ENCODE results near the gene CT45A8. TPM values are rescaled to one million over a fixed set of nuclear protein-coding genes. Genes with fewer than 3 reads are reported as not detected.
"Not testable (repeated sequence)": the region's sequence is repeated elsewhere in the genome, so short reads cannot be mapped to it uniquely, and the experiment has no call there.

Gene CT45A8
- total and polyA plus RNA-seq, 2 donors (not counting 1 experiment from before 2014, with no cell fraction given): not detected

GRCh38 chrX:135819912-135820311 is 34.4 kb downstream of the CT45A8 start, which contains the start of gene CT45A2:
Gene CT45A2, minus strand, starts transcription at chrX:135820012. Its CDS starts 3,747 bp downstream, at chrX:135816265.
- H4K20me1 ChIP-seq (ENCODE audit: control insufficient read depth, insufficient read depth, low read length, poor library complexity, severe bottlenecking); H2AFZ ChIP-seq (ENCODE audit: insufficient read depth, low read depth, low read length, poor library complexity, severe bottlenecking); POLR2A ChIA-PET; H3K9me3 ChIP-seq (ENCODE audit: control extremely low read depth in 1 of 3, control insufficient read depth in 2 of 3, insufficient read depth in 1 of 3, low read length in 2 of 3); H3K4me1 Mint-ChIP-seq; H3K36me3 ChIP-seq (replicated peaks in 1 of 2; ENCODE audit: control extremely low read depth in 1 of 2, control insufficient read depth in 1 of 2, extremely low read depth in 1 of 2, insufficient read depth in 2 of 2, low read length in 1 of 2); H3K27me3 Mint-ChIP-seq; ATAC-seq (ENCODE audit: low read depth); H3K27ac ChIP-seq (ENCODE audit: low read length in 2 of 2); H3K9me3 Mint-ChIP-seq (ENCODE audit: insufficient read depth); H3K79me2 ChIP-seq (ENCODE audit: control insufficient read depth, insufficient read depth, low read length); H3K4me3 ChIP-seq (ENCODE audit: control extremely low read depth in 1 of 5, extremely low read depth in 1 of 5, insufficient read depth in 1 of 5, low read depth in 2 of 5, low read length in 4 of 5); H3K4me3 Mint-ChIP-seq; H3K27me3 ChIP-seq (replicated peaks in 1 of 4; ENCODE audit: control extremely low read depth in 1 of 4, control insufficient read depth in 3 of 4, insufficient read depth in 4 of 4, low read length in 3 of 4); H3K4me2 ChIP-seq (replicated peaks; ENCODE audit: low read depth, low read length, poor library complexity, severe bottlenecking); intact Hi-C loops (cut with micrococcal nuclease); H3K4me1 ChIP-seq (ENCODE audit: control insufficient read depth in 2 of 2, insufficient read depth in 2 of 2, low read length in 2 of 2); H3K27ac Mint-ChIP-seq; CTCF ChIA-PET; H3K9ac ChIP-seq (ENCODE audit: low read length); DNase-seq: not testable (repeated sequence)
- no CpG with 5 or more reads among the region's 17 CpGs for WGBS (ENCODE audit: insufficient coverage)

DNA sequence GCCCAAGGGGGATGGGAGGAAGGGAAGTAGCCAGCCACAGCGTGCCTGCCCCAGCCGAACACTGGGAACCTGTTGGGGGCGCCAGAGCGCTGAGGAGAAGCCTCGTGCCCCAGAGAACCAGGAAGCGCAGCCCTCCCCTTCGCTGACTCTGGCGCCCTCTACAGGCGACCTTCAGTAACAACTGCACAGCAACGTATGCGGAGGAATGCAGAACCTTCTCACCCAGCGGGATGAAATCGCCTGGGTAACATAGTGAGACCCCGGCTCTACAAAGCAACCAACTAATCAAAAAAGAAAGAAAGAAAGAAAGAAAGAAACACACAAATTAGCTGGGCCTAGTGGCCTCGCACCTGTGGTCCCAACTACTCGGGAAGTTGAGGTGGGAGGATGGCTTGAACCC is 51.7 kb downstream of the CT45A8 start, which contains the start of gene CT45A6:
TSS of gene CT45A6 (minus strand) at position 101 of the 400 bp plus-strand sequence. CDS start 3,794 bp downstream, outside the sequence.
- H3K27me3 ChIP-seq (replicated peaks in 1 of 4; ENCODE audit: control extremely low read depth in 1 of 4, control insufficient read depth in 3 of 4, insufficient read depth in 4 of 4, low read length in 3 of 4); H3K9me3 Mint-ChIP-seq (ENCODE audit: insufficient read depth); H3K4me1 Mint-ChIP-seq; H3K4me3 Mint-ChIP-seq; H3K27ac ChIP-seq (ENCODE audit: low read length in 2 of 2); H4K20me1 ChIP-seq (ENCODE audit: control insufficient read depth, insufficient read depth, low read length, poor library complexity, severe bottlenecking); H3K4me3 ChIP-seq (ENCODE audit: control extremely low read depth in 1 of 5, extremely low read depth in 1 of 5, insufficient read depth in 1 of 5, low read depth in 2 of 5, low read length in 4 of 5); POLR2A ChIA-PET; H3K9me3 ChIP-seq (ENCODE audit: control extremely low read depth in 1 of 3, control insufficient read depth in 2 of 3, insufficient read depth in 1 of 3, low read length in 2 of 3); H3K9ac ChIP-seq (ENCODE audit: low read length); H3K79me2 ChIP-seq (ENCODE audit: control insufficient read depth, insufficient read depth, low read length); H3K27ac Mint-ChIP-seq; H2AFZ ChIP-seq (ENCODE audit: insufficient read depth, low read depth, low read length, poor library complexity, severe bottlenecking); CTCF ChIA-PET; intact Hi-C loops (cut with micrococcal nuclease); DNase-seq; H3K36me3 ChIP-seq (replicated peaks in 1 of 2; ENCODE audit: control extremely low read depth in 1 of 2, control insufficient read depth in 1 of 2, extremely low read depth in 1 of 2, insufficient read depth in 2 of 2, low read length in 1 of 2); H3K4me1 ChIP-seq (ENCODE audit: control insufficient read depth in 2 of 2, insufficient read depth in 2 of 2, low read length in 2 of 2); H3K4me2 ChIP-seq (replicated peaks; ENCODE audit: low read depth, low read length, poor library complexity, severe bottlenecking); ATAC-seq (ENCODE audit: low read depth); H3K27me3 Mint-ChIP-seq: not testable (repeated sequence)
- no CpG with 5 or more reads among the region's 16 CpGs for WGBS (ENCODE audit: insufficient coverage)

Other genes starting within 250 kb of the CT45A8 start
- gene CT45A1, start 140.9 kb downstream of the CT45A8 start, total RNA-seq: not detected in 2 replicates
- gene CT45A1, start 140.9 kb downstream of the CT45A8 start, polyA plus RNA-seq: not detected in 2 replicates
- gene CT45A3, start 86.3 kb downstream of the CT45A8 start, total RNA-seq: not detected in 2 replicates
- gene CT45A3, start 86.3 kb downstream of the CT45A8 start, polyA plus RNA-seq: not detected in 2 replicates
- gene CT45A5, start 69.0 kb downstream of the CT45A8 start, total RNA-seq: not detected in 2 replicates
- gene CT45A5, start 69.0 kb downstream of the CT45A8 start, polyA plus RNA-seq: not detected in 2 replicates
- gene CT45A6, start 51.8 kb downstream of the CT45A8 start, total RNA-seq: not detected in 2 replicates
- not detected in 2 replicates for gene CT45A6, start 51.8 kb downstream of the CT45A8 start, polyA plus RNA-seq
- not detected in 2 replicates for gene CT45A2, start 34.5 kb downstream of the CT45A8 start, total RNA-seq
- not detected in 2 replicates for gene CT45A2, start 34.5 kb downstream of the CT45A8 start, polyA plus RNA-seq
- not detected in 2 replicates for gene CT45A7, start 17.3 kb downstream of the CT45A8 start, total RNA-seq
- not detected in 2 replicates for gene CT45A7, start 17.3 kb downstream of the CT45A8 start, polyA plus RNA-seq
- not detected in 2 replicates for gene CT45A9, start 17.3 kb upstream of the CT45A8 start, total RNA-seq
- gene CT45A9, start 17.3 kb upstream of the CT45A8 start, polyA plus RNA-seq: not detected in 2 replicates
- not detected in 2 replicates for gene CT45A10, start 38.9 kb upstream of the CT45A8 start, total RNA-seq
- gene CT45A10, start 38.9 kb upstream of the CT45A8 start, polyA plus RNA-seq: not detected in 2 replicates
- not detected in 2 replicates for gene SAGE1, start 39.2 kb upstream of the CT45A8 start, total RNA-seq
- 0.18 TPM in 1 of 2 replicates, not detected in the other for gene SAGE1, start 39.2 kb upstream of the CT45A8 start, polyA plus RNA-seq
- gene MMGT1, start 119.5 kb upstream of the CT45A8 start, total RNA-seq: 24.4 and 25.1 TPM in 2 replicates
- 7.9 and 18.5 TPM in 2 replicates for gene MMGT1, start 119.5 kb upstream of the CT45A8 start, polyA plus RNA-seq
- 14.5 and 15.2 TPM in 2 replicates for gene SLC9A6, start 130.9 kb upstream of the CT45A8 start, total RNA-seq
- 3.1 and 6.3 TPM in 2 replicates for gene SLC9A6, start 130.9 kb upstream of the CT45A8 start, polyA plus RNA-seq